HepG2 (cell line): ENCODE data around the gene LNX2. TPM values are rescaled to one million over a fixed set of nuclear protein-coding genes. Genes with fewer than 3 reads are reported as not detected.
A peak's percentile ranks its signal among the peaks of the same experiment; 100 is the strongest.

Source experiments
- ELF3 ChIP-seq: IDR thresholded peaks from 2 replicates; pipeline ENCODE4 v1.6.1; 2016; ENCODE audit warnings: missing genetic modification reagents, missing compliant biosample characterization
- JDP2 ChIP-seq: sonication (generic); formaldehyde crosslinking; IDR thresholded peaks from 2 replicates; pipeline ENCODE4 v1.8.1; 2022; ENCODE audit warnings: missing genetic modification reagents, borderline replicate concordance
- PPARG ChIP-seq: conservative IDR thresholded peaks from 2 replicates; pipeline ENCODE4 v1.6.1; 2016; ENCODE audit warnings: missing biosample characterization, missing genetic modification reagents
- ZNF512B ChIP-seq: sonication (generic); formaldehyde crosslinking; IDR thresholded peaks from 2 replicates; pipeline ENCODE4 v1.5.1; 2020; ENCODE audit warnings: missing genetic modification reagents, mild to moderate bottlenecking, borderline replicate concordance
- ZNF746 ChIP-seq: sonication (generic); formaldehyde crosslinking; IDR thresholded peaks from 2 replicates; pipeline ENCODE4 v1.8.0; 2022; ENCODE audit warnings: mild to moderate bottlenecking, missing genetic modification reagents
- polyA plus RNA-seq, 8 experiments: library from polyadenylated mRNA; depleted of rRNA in 3 of 8; stranded (reverse) in 7 of 8; unstranded in 1 of 8; fragments of >200 nt; fragmentation: Illumina TruSeq in 4 of 8; extraction: Trizol in 4 of 8; gene quantifications; 2 replicates each; pipeline versions ENCODE4 v1.2.1 to v1.2.3, GENCODE V29; 2011 to 2016; ENCODE audit warnings: low read depth in 4 of 8, missing spikeins in 1 of 8, mixed read lengths in 1 of 8; ENCODE audit not compliant: insufficient read depth in 1 of 8
- total RNA-seq, 5 experiments: library from RNA; depleted of rRNA; stranded (reverse); fragments of >200 nt; fragmentation: Illumina TruSeq; extraction: Trizol; gene quantifications; 2 replicates each; pipeline ENCODE4 v1.2.3, GENCODE V29; 2016; ENCODE audit warnings: low read depth in 1 of 5
- TF ChIP-seq, protein P1 (sequence below): sonication (generic); formaldehyde crosslinking; IDR thresholded peaks from 2 replicates; pipeline ENCODE4 v1.5.1; 2020; ENCODE audit warnings: mild to moderate bottlenecking, missing genetic modification reagents
- TF ChIP-seq, protein P2 (sequence below): sonication (generic); formaldehyde crosslinking; IDR thresholded peaks from 2 replicates; pipeline ENCODE4 v1.8.1; 2023; ENCODE audit warnings: mild to moderate bottlenecking, missing genetic modification reagents
- TF ChIP-seq, protein P3 (sequence below): sonication (generic); formaldehyde crosslinking; IDR thresholded peaks from 2 replicates; pipeline ENCODE4 v1.5.1; 2020; ENCODE audit warnings: mild to moderate bottlenecking, missing genetic modification reagents, borderline replicate concordance
- TF ChIP-seq, protein P4 (sequence below): sonication (generic); IDR thresholded peaks from 2 replicates; pipeline ENCODE4 v1.6.1; 2016; ENCODE audit warnings: low read depth, borderline replicate concordance

Gene LNX2
- total and polyA plus RNA-seq, 2 of the 13 experiments (the other 11 are each of a cell fraction or from before 2014, with no cell fraction given) = 9.2 to 9.7 TPM

- TF ChIP-seq ZNF512B (CRISPR knock-in tag) = 0 out of 2 replicates have a peak, but pooled peaks have one; percentile 24
- no peak for TF ChIP-seq ZNF746 (CRISPR knock-in tag)
- TF ChIP-seq, protein P1, sequence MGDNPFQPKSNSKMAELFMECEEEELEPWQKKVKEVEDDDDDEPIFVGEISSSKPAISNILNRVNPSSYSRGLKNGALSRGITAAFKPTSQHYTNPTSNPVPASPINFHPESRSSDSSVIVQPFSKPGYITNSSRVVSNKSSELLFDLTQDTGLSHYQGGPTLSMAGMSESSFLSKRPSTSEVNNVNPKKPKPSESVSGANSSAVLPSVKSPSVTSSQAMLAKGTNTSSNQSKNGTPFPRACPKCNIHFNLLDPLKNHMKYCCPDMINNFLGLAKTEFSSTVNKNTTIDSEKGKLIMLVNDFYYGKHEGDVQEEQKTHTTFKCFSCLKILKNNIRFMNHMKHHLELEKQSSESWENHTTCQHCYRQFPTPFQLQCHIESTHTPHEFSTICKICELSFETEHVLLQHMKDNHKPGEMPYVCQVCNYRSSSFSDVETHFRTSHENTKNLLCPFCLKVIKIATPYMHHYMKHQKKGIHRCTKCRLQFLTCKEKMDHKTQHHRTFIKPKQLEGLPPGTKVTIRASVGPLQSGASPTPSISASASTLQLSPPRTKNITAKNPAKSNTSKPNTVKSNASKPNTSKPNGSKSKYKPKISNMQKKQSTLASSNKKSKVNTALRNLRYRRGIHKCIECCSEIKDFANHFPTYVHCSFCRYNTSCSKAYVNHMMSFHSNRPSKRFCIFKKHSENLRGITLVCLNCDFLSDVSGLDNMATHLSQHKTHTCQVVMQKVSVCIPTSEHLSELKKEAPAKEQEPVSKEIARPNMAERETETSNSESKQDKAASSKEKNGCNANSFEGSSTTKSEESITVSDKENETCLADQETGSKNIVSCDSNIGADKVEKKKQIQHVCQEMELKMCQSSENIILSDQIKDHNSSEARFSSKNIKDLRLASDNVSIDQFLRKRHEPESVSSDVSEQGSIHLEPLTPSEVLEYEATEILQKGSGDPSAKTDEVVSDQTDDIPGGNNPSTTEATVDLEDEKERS = no peak
- 0 out of 2 replicates have a peak, but pooled peaks have one; percentile 44 for TF ChIP-seq PPARG (CRISPR knock-in tag)
- TF ChIP-seq ELF3 (CRISPR knock-in tag) = peak; percentile 72; the same call in 1 of the 2 replicates
- TF ChIP-seq JDP2 (CRISPR knock-in tag) = no peak
- TF ChIP-seq, protein P2, sequence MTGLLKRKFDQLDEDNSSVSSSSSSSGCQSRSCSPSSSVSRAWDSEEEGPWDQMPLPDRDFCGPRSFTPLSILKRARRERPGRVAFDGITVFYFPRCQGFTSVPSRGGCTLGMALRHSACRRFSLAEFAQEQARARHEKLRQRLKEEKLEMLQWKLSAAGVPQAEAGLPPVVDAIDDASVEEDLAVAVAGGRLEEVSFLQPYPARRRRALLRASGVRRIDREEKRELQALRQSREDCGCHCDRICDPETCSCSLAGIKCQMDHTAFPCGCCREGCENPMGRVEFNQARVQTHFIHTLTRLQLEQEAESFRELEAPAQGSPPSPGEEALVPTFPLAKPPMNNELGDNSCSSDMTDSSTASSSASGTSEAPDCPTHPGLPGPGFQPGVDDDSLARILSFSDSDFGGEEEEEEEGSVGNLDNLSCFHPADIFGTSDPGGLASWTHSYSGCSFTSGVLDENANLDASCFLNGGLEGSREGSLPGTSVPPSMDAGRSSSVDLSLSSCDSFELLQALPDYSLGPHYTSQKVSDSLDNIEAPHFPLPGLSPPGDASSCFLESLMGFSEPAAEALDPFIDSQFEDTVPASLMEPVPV (CRISPR knock-in tag) = no peak
- TF ChIP-seq, protein P3, sequence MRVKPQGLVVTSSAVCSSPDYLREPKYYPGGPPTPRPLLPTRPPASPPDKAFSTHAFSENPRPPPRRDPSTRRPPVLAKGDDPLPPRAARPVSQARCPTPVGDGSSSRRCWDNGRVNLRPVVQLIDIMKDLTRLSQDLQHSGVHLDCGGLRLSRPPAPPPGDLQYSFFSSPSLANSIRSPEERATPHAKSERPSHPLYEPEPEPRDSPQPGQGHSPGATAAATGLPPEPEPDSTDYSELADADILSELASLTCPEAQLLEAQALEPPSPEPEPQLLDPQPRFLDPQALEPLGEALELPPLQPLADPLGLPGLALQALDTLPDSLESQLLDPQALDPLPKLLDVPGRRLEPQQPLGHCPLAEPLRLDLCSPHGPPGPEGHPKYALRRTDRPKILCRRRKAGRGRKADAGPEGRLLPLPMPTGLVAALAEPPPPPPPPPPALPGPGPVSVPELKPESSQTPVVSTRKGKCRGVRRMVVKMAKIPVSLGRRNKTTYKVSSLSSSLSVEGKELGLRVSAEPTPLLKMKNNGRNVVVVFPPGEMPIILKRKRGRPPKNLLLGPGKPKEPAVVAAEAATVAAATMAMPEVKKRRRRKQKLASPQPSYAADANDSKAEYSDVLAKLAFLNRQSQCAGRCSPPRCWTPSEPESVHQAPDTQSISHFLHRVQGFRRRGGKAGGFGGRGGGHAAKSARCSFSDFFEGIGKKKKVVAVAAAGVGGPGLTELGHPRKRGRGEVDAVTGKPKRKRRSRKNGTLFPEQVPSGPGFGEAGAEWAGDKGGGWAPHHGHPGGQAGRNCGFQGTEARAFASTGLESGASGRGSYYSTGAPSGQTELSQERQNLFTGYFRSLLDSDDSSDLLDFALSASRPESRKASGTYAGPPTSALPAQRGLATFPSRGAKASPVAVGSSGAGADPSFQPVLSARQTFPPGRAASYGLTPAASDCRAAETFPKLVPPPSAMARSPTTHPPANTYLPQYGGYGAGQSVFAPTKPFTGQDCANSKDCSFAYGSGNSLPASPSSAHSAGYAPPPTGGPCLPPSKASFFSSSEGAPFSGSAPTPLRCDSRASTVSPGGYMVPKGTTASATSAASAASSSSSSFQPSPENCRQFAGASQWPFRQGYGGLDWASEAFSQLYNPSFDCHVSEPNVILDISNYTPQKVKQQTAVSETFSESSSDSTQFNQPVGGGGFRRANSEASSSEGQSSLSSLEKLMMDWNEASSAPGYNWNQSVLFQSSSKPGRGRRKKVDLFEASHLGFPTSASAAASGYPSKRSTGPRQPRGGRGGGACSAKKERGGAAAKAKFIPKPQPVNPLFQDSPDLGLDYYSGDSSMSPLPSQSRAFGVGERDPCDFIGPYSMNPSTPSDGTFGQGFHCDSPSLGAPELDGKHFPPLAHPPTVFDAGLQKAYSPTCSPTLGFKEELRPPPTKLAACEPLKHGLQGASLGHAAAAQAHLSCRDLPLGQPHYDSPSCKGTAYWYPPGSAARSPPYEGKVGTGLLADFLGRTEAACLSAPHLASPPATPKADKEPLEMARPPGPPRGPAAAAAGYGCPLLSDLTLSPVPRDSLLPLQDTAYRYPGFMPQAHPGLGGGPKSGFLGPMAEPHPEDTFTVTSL (CRISPR knock-in tag) = peak; percentile 84; the same call in 1 of the 2 replicates
- TF ChIP-seq, protein P4, sequence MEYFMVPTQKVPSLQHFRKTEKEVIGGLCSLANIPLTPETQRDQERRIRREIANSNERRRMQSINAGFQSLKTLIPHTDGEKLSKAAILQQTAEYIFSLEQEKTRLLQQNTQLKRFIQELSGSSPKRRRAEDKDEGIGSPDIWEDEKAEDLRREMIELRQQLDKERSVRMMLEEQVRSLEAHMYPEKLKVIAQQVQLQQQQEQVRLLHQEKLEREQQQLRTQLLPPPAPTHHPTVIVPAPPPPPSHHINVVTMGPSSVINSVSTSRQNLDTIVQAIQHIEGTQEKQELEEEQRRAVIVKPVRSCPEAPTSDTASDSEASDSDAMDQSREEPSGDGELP = no peak
Observed at GRCh38 chr13:27641711-27642502, 21.6 kb upstream of the LNX2 start (continued).
